ENCODE measurements around the gene SLC66A2.
A peak's percentile ranks its signal among the peaks of the same experiment; 100 is the strongest.

Gene SLC66A2

DNA sequence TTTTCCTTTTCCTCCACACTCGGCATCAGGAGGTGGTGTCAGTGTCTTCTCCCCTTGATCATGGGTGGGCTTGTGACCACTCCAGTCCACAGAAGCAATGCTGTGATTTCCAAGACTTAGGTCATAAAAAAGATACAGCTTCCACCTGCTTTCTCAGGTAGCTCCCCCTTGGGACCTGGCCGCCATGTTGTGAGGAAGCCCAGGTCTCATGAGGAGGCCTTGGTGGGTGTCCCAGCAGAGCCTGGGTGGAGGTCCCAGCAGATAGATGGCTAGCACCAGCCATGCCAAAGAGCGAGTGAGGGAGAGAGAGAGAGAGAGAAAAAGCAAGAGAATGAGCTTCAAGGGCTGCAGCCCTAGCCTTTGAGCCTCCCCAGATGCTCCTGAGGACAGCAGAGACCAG lies 16.0 kb downstream of the SLC66A2 start:
- FAIRE-seq: no peak

DNA sequence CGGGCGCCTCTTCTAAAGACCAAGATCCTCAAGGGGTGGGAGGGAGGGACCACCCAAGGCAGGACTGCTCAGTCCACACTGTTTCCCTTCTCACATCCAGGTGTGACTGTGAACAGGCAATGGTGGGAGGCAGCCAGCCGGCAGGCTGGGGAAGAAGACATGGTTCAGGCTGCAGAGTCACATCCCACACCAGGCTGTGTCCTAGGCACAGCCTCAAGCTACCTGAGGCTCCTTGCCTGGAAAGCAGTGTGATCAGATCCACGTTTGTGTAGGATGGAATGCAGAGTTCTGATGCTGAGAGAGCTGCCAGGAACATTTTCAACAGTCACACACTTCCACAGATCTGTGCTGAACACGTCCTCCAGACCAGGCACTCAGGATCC lies 16.4 kb downstream of the SLC66A2 start:
- FAIRE-seq: no peak

DNA sequence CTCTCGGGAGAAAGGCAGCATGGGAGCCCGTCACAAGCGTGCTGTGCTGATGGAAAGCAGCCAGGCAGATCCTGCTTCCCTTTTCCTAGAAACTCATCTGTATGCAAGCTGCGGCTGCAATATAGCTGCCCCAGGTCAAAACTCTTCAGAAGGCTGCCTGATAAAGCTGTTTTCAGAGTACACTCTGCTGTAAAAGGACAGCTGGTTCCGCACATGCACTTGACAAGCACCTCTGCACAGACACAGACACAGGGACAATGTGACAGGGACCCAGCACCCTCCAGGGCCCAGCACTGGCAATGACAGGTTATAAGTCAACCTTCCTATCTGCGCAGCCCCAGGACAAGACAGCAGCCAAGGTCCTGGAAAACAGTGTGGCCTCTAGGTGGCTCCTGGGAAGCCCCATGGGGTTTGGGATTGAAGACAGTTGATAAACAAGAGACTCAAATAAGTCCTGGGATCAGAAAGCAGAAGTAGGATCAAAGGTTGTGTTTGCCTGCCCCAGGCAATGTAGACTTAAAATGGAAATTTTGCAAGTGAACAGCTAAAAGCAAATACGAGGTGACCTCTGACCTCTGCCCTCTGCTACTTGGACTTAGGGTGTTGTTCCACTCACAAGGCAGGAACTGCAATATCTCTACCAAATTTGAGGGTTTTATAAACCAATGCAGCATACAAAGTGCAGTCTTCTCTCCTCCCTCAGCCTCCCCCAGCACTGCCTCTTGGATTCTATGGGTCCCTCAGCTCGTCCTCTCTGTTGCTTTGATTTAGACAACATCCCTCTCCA lies 16.9 kb downstream of the SLC66A2 start:
- FAIRE-seq: no peak

DNA sequence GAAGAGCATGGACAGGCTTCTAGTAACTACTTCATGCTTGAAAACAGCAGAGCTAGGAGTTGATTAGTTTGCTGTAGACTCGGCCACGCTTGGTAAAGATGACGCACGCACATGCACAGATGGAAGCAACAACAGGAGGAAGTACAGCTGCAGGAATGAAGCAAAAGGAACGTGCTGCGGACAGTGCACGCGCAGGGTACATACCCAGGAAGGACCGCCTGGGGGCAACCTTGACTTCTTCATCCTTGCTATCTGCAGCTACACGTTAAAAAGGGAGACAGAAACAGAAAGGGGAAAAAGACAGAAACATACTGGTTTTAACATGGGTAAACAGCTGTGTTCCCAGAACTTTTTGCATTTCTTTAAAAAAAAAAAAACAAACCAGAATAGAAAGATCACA lies 17.7 kb downstream of the SLC66A2 start:
- no peak for FAIRE-seq

DNA sequence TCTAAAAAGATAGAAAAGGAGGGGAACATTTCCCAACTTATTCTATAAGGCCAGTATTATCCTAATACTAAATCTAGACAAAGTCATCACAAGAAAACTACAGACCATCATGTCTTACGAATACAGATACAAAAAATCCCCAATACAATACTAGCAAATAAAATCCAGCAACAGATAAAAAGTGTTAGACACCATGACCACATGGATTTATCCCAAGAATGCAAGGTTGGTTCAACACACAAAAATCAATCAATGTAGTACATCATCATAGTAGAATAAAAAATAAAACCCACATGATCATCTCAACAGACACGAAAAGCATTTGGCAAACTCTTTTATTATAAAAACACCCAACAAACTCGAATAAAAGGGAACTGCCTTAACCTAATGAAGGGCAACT lies 18.5 kb downstream of the SLC66A2 start:
- peak; percentile 36 for FAIRE-seq

DNA sequence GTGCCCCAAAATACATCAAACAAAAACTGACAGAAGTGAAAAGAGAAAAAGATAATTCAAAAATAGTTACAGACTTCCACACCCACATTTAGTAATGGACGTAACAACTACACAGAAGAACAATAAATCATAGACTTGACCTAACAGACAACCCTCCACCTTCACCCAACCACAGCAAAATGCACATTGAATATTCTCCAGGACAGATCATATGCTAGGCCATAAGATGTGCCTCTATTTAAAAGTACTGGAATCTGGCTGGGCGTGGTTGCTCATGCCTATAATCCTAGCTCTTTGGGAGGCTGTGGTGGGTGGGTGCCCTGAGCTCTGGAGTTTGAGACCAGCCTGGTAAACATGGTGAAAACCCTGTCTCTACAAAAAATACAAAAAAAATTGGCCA lies 20.0 kb downstream of the SLC66A2 start:
- no peak for FAIRE-seq

DNA sequence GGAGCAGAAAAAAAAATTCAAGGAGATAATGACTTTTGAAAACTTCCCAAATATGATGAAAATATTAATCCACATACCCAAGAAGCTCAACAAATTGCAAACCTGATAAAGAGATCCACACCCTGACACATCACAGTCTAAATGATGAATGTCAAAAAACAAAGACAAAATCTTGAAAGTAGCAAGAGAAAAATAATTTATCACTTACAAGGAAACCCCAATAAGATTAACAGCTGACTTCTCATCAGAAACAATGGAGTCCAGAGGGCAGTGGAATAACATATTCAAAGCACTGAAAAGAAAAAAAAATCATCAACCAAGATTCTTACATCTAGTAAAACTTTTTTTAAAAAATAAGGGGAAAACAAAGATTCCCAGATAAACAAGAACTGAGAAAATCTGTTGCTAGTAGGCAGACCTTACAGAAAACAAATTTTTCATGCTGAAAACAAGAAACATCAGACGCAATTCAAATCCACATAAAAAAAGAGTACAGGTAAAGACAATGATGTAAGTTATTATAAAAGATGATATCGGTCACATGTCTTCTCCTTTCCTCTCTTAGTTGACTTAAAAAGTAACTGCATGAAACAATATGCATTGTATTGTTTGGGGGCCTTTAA lies 21.3 kb downstream of the SLC66A2 start:
- FAIRE-seq: peak; percentile 77

DNA sequence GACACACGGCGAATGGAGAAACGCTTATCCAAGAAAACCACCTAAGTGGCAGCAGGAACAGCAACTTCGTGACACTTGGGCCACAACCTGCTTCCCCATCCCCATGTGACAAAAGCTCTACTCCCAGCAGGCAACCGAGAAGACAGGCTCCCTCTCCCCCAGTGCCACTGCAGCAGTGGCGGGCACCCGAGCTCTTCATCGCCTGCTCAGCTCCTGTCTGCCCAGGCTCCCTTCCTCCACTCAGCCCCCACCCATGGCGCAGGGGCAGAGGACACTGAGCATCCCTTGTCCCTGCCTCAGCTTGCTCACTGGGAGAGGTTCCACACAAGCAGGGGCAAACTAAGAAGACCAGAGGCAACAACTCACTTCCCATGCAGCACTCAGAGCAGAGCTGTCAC lies 22.9 kb downstream of the SLC66A2 start:
- FAIRE-seq: no peak

DNA sequence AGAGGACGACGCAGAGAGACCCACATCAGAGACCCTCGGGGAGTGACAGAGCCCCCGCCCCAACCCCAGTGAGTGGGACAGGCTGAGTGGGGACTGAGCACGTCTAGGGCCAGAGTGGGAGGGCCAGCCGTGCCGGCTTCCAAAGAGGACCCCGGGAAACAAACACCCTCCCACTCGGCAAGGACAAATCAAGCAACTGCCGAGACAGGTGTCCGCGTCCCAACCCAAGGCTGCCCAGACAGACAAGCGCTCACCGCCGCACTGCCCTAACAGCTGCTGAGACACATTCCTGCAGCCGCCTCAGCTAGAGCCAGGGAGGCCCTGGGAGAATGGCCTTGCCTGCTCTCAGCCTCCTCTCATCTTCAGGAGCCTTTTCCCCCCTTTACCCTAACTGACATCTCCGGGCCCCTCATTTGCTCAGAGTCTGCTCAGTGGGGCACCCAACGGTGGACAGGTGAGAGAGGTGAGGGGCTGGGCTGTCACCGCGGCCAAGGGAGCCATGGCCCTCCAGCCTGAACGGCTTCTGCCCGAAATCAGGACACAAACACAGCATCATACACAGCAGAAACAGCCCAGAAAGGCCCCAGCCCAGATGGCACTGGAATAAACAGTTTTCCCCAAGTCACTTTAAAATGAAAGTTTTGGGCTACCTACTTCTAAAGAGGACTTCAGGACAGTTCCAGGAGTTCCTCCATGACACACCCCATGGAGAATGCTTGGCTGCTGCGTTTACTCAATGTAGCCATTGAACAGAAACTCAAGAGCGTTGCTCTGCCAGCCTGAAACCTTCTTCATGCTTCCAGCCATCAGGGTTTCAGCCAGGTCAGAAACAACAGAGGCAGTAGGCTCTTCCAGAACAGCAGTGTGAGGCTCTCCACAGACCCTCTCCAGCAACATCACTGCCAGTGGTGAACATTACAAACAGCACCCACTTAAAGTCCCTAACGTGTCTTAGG lies 23.6 kb downstream of the SLC66A2 start:
- FAIRE-seq: no peak

DNA sequence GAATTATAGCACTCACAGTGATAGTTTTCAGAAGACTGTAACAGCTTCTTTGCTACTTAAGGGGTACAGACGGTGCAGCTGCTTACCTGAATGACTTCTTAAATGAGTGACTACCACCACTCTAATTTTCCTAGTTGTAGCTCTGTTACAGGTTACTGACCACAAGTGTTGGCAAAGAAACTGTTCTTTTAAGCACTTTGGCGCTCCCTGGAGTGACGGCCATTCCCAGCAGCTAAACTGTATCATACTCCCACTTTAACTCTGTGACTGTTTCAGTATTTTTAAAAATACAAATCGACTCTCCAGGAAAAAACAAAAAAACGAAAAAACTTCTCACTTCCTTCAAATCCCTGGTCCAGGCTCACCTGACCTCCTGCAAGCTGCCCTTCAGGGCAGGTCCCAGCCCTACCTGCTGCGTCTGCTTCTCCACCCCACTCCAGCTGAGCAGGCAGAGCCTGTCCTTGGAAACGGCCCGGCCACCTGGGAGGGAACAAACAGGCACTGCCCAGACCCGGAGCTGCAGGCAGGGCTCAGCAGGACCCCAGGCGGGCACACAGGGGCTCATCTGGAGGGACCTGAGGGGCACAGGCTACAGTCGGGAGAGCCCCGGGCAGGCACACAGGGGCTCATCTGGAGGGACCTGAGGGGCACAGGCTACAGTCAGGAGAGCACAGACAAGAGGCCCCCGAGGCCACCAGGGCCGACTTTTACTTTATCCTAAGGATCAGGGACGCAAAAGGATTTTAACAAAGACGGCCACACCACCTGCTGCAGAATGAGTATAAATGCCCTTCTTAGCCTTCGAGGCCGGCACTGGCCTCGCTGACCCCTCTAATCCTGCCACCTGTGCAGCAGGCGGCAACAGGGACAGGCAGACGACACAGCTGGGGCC lies 24.5 kb downstream of the SLC66A2 start:
- FAIRE-seq: no peak

DNA sequence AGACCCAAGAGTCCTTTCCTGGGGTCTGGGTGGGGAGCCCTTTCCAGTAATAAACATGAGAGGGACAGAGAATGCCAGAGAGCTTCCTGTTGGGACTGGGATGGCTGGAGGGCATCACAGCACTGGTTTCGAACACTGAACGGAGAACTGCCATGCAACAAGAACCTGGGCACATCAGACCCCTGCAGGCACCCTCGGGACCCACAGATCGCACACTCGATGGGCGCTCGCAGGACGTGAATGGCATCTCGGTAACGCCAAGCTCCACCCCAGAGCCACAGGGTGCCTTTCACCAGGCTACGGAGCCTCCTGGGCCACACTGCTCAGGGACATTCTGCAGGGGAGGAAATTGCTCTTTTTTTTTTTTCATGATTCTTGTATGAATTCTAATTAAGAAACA lies 25.1 kb downstream of the SLC66A2 start:
- FAIRE-seq: no peak

DNA sequence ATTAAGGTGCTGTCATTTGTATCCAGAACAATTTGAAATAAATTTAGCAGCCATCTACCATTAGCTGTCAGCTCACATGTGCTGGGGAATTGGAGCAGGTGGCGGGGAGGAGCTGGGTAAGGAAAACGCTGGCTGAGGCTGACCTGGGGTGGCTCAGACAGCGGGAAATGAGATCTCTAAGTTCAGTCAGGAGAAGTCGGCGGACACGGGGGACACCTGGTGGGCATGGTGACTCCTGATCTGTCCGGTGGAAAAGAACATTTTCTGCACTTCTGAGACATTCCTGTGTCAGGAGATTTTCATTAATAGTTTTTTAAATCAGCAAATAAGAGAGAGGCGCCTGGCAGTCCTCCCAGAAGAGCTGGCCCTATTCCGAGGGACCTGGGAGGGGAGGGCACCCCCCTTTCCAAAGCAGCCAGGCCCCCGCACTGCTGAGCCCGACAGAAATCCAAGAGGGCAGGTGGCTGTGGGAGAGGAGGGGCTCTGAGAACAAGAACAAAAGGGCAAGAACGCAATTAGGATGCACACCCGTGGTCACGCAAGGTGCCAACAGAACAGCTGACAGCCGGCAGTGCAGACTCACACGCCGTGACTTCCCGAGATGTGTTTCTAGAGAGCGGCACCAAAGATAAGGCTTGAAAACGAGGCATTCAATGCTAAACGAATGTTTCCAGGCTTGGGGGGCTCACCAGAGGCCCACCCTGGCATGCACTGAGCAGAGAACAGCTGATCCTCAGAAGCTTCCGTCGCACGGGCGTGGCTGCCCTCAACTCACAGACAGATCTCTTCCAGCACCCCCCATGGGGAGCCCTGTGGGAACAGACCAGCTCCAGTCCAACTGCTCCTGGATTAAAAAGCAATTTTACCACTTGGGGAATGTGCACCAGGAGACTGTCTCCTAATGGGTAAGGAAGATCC lies 26.4 kb downstream of the SLC66A2 start:
- no peak for FAIRE-seq

DNA sequence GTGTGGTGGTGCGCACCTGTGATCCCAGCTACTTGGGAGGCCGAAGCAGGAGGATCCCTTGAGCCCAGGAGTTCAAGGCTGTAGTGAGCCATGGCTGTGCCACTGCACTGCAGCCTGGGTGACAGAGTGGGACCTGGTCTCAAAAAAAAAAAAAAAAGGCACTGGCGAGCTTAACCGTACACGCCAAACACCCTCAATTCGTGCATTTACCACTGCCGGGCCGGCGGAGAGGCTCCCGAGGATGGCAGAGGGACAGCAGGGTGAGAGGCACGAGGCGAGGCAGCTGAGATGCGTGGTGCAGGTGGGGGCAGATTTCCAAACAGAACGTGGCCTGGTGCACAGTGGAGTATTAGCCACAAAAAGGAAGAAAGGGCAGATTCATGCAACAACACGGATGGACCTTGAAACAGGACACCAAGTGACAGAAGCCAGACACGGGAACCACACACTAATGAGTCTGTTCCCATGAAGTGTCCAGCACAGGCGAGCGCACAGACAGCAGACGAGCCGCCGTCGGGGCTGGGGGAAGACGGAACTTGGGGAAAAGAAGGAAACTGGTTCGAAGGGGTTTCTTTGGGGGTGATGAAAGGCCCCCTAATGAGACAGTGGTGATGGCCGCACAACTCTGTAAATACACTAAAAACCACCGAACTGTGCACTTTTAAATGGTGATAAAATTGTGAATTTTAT lies 27.4 kb downstream of the SLC66A2 start:
- FAIRE-seq: no peak

DNA sequence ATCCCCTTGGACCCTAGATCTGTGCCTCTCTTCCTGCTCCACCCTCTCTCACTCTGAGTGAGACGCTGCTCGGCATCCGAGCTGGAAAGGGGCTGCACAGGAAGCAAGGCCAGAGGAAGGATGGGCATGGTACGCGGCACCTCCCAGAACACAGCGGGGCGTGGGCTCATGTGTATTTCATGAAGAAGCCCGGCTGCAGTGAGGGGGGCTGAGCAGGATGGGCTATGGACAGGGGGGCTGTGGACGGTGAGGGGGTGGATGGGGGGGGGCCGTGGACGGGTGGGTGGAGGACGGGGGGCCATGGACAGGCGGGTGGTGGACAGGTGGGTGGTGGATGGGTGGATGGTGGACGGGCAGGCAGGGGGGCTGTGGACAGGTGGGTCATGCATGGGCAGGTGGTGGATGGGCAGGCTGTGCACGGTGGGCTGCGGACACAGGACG lies 28.5 kb downstream of the SLC66A2 start:
- no peak for FAIRE-seq

DNA sequence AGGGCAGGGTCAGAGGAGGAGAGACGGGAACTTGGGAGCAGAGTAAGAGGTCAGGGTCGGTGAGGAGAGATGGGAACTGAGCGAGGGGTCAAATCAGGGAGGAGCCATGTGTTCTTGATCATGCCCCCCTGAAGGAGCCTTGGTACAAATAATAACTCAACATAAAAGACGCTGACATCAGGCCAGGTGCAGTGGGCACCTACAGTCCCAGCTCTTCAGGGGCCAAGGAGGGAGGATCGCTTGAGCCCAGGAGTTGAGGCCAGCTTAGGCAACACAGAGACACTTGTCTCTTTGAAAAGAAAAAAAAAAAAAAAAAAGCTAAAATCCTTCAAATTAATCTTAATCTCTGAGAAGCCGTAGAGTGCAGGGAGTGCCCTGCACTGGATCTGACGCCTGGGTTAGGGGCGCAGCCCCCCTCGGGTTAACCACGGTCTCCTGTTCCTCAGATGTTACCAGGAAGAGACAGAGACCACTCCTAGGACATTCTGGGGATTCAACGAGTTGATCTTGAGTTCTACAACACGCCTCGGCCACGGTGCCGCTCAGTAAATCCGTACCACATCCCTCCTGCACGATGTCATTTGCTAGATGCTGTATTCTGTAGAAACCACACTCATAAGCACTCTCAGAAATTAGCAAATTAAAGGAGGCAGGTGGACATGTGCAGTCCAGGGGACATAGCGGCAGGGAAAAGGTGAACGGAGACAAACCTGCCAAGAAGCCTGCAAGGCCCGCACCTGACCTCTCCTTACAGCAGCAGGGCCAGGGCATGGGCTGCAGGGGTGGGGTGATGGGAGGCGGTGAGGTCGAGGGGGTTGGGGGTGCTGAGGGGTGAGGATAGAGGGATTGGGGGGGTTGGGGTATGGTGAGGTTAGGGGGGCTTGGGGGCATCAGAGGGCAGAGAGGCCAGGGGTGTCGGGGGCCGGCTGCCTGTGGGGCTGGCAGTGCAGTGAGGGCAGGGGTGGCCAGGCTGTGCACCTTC lies 29.2 kb downstream of the SLC66A2 start:
- no peak for FAIRE-seq

DNA sequence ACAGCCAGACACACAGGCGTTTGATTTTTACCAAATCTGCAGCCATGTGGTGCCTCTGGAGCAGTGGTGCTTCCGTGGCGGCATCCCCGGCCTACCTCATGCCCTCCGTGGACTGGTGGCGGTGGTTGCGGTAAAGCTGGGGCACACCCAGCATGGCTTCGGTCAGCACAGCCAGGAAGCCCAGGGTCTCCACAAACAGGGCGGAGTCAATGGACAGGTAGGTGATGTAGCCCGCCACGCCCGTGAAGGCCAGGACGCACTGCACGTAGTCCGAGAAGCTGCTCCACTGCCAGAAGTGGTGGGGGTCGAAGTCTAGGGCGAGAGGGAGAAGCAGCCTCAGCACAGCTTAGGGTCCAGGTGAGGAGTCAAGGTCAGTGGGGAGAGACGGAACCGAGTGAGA lies 32.4 kb downstream of the SLC66A2 start:
- FAIRE-seq: no peak

DNA sequence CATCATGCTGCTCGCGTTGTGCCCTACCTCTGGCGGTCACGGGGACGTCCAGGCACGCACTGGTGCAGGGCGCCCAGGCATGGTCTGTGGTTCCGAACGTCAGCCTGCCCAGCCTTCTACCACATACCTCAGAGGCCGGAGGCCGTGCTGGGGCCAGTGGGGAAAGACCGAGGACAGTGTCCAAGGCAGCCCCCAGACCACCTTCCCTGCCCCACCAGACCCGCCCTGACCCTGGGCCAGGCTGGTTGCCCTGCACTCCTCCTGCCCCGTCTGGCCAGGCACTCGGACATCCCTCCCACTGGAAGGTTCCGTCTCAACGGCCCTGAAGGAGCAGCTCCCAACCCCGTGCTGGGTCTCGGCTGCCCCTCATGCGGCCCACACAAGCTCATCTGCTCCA lies 32.8 kb downstream of the SLC66A2 start:
- FAIRE-seq: no peak

DNA sequence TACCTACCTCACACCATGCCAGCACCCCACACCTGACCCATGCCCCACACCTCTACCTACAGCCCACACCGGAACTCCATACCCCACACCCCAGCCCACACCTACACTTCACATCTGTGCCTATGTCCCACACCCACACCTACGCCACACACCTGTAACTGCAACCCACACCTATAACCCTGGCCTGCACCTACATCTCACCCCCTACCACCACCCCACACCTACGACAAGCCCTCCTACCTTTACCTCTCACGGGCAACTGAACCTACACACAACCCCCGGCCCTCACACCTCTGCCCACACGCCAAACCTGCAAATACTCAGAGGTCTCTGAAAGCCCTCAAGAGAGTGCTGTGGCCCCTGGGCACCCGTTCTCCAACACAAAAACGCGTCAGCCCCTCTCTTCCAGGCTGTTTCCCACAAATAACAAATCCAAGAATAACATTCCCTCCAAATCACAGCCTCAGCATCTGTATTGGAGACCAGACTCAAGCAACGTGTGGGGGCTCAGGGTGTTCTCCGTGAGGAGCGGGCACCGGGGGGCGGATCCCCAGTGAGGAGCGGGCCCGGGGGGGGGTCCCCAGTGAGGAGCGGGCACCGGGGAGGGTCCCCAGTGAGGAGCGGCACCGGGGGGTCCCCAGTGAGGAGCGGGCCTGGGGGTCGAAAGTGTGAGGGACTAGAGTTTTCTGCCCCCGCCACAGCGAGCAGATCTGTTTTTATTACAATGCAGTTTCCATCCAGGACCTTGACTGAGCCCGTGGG lies 33.4 kb downstream of the SLC66A2 start:
- FAIRE-seq: no peak
